Endothelial cell of umbilical vein (primary cell): ENCODE measurements around the gene AGMO. TPM values are rescaled to one million over a fixed set of nuclear protein-coding genes. Genes with fewer than 3 reads are reported as not detected.

Source experiments
- BruUV-seq: library from RNA; stranded (reverse); fragments of 400-500 nt; replicated peaks from 2 replicates; lab custom pipeline; 2021; lab: Mats Ljungman, UMichigan
- CTCF ChIA-PET: fragments of 300-600, 350-600 bp; sonication (Branson Sonifier 250); formaldehyde crosslinking; loops from one replicate; lab custom pipeline; 2021; ENCODE audit warnings: antibody characterized with exemption, inconsistent platforms; lab: Charles Lee
- POLR2A ChIA-PET: fragments of 300-600, 350-600 bp; sonication (Branson Sonifier 250); formaldehyde crosslinking; loops from one replicate; lab custom pipeline; 2021; ENCODE audit warnings: antibody characterized with exemption, inconsistent platforms; lab: Charles Lee
- DNase-seq: peaks from one replicate; pipeline ENCODE4 v3.0.0-alpha.2; 2011; ENCODE audit warnings: low read depth, low spot score
- FAIRE-seq: peaks from 2 replicates; lab custom pipeline; 2011; peaks lifted over from hg19 to GRCh38; lab: Jason Lieb, UNC
- H2AFZ ChIP-seq: 2 replicates; pipeline ENCODE4 v1.6.0; 2012; ENCODE audit warnings: low read depth, low read length, control low read depth, inconsistent platforms
- H3K27ac ChIP-seq: 2 replicates; pipeline ENCODE4 v1.5.1; 2011; ENCODE audit warnings: low read depth, mild to moderate bottlenecking, control low read depth, low read length, moderate library complexity; ENCODE audit not compliant: insufficient read depth
- H3K27me3 ChIP-seq, 2 experiments: 2 replicates each; pipeline versions ENCODE4 v1.6.0 to v1.6.1; 2011; ENCODE audit warnings: low read length in 2 of 2, mixed read lengths in 1 of 2; ENCODE audit not compliant: control insufficient read depth in 2 of 2, insufficient read depth in 2 of 2
- H3K36me3 ChIP-seq, 2 experiments: 2 replicates in 1 of 2; 3 replicates in 1 of 2; pipeline ENCODE4 v1.5.1; 2011; ENCODE audit warnings: low read length in 2 of 2, mild to moderate bottlenecking in 1 of 2, moderate library complexity in 1 of 2; ENCODE audit not compliant: control insufficient read depth in 2 of 2, insufficient read depth in 2 of 2; ENCODE audit errors: extremely low read depth in 1 of 2
- H3K4me1 ChIP-seq: 3 replicates; pipeline ENCODE4 v1.5.1; 2011; ENCODE audit warnings: mild to moderate bottlenecking, low read length; ENCODE audit not compliant: control insufficient read depth, insufficient read depth; ENCODE audit errors: extremely low read depth
- H3K4me2 ChIP-seq: 2 replicates; pipeline ENCODE4 v1.6.1; 2011; ENCODE audit warnings: low read length, control low read depth, mixed read lengths; ENCODE audit not compliant: insufficient read depth
- H3K4me3 ChIP-seq, 3 experiments: fragments of 200-600 bp in 1 of 3; sonication (generic), shearing (Covaris generic) in 1 of 3; replicated peaks in 1 of 3; 2 replicates each; pipeline ENCODE4 v1.5.1; 2011 to 2016; ENCODE audit warnings: control low read depth in 3 of 3, low read length in 3 of 3, mild to moderate bottlenecking in 2 of 3, inconsistent platforms in 1 of 3, low read depth in 1 of 3, moderate library complexity in 1 of 3; ENCODE audit not compliant: insufficient read depth in 1 of 3
- H3K79me2 ChIP-seq: 2 replicates; pipeline ENCODE4 v1.6.0; 2012; ENCODE audit warnings: low read length, inconsistent platforms; ENCODE audit not compliant: control insufficient read depth, insufficient read depth
- H3K9ac ChIP-seq: replicated peaks from 2 replicates; pipeline ENCODE3; 2011; ENCODE audit warnings: low read length, control low read depth; ENCODE audit not compliant: insufficient read depth; ENCODE audit errors: extremely low read depth
- H3K9me1 ChIP-seq: replicated peaks from 3 replicates; pipeline ENCODE4 v1.6.0; 2011; ENCODE audit warnings: mild to moderate bottlenecking, low read length; ENCODE audit not compliant: control insufficient read depth, insufficient read depth; ENCODE audit errors: extremely low read depth
- H3K9me3 ChIP-seq: replicated peaks from 2 replicates; pipeline ENCODE4 v1.5.1; 2012; ENCODE audit warnings: low read length, inconsistent platforms; ENCODE audit not compliant: control insufficient read depth, insufficient read depth
- H4K20me1 ChIP-seq: replicated peaks from 2 replicates; pipeline ENCODE3; 2011; ENCODE audit warnings: mild to moderate bottlenecking, low read length; ENCODE audit not compliant: control insufficient read depth, insufficient read depth; ENCODE audit errors: extremely low read depth
- EZH2 ChIP-seq: IDR thresholded peaks from 2 replicates; pipeline ENCODE4 v1.6.1; 2012; ENCODE audit warnings: borderline replicate concordance, low read depth, mild to moderate bottlenecking, moderate library complexity, low read length, inconsistent platforms; ENCODE audit not compliant: severe bottlenecking
- FOS ChIP-seq: IDR thresholded peaks from 2 replicates; pipeline ENCODE4 v1.6.1; 2011; ENCODE audit warnings: mild to moderate bottlenecking, low read length, moderate library complexity, borderline replicate concordance; ENCODE audit not compliant: insufficient read depth
- GATA2 ChIP-seq: IDR thresholded peaks from 2 replicates; pipeline ENCODE4 v1.7.0; 2011; ENCODE audit warnings: low read depth, mild to moderate bottlenecking, moderate library complexity, mixed read lengths, low read length; ENCODE audit not compliant: insufficient read length, insufficient read depth
- JUN ChIP-seq: IDR thresholded peaks from 2 replicates; pipeline ENCODE4 v1.6.1; 2011; ENCODE audit warnings: borderline replicate concordance, low read depth; ENCODE audit not compliant: insufficient read length, insufficient read depth
- MYC ChIP-seq: IDR thresholded peaks from one replicate; pipeline ENCODE4 v1.6.1; 2011; ENCODE audit warnings: mild to moderate bottlenecking, low read depth, low read length
- POLR2A ChIP-seq: IDR thresholded peaks from 2 replicates; pipeline ENCODE4 v1.6.1; 2012; ENCODE audit warnings: low read depth, mild to moderate bottlenecking, control low read depth, low read length
- POLR2AphosphoS5 ChIP-seq: IDR thresholded peaks from 2 replicates; pipeline ENCODE4 v1.6.1; 2012; ENCODE audit warnings: low read depth, mild to moderate bottlenecking, control low read depth, low read length, moderate library complexity; ENCODE audit not compliant: insufficient read depth
- dilution Hi-C: fragments of 300-500 bp; cut with MboI; formaldehyde crosslinking; loops from one replicate; pipeline ENCODE4 v1.15.0; 2019; ENCODE audit warnings: low sequenced_read_pairs; ENCODE audit not compliant: extremely low pct_ligation_motif_present
- intact Hi-C: fragments of 100-400 bp; cut with micrococcal nuclease; formaldehyde crosslinking; loops from one replicate; pipeline ENCODE4 v1.10.0; 2022
- polyA plus RNA-seq, 4 experiments: library from polyadenylated mRNA; depleted of rRNA in 3 of 4; stranded (reverse) in 3 of 4; unstranded in 1 of 4; fragments of >200 nt; gene quantifications; 2 replicates each; pipeline versions ENCODE4 v1.2.1 to v1.2.3, GENCODE V29; 2011 to 2012; ENCODE audit warnings: missing spikeins in 1 of 4
- total RNA-seq: library from RNA; stranded (reverse); gene quantifications from 2 replicates; pipeline ENCODE4 v1.2.3, GENCODE V29; 2021
- TF ChIP-seq, protein P1 (sequence below), 2 donors: IDR thresholded peaks; 1 replicate in 1 of 2; 2 replicates in 1 of 2; pipeline ENCODE4 v1.5.1; 2011; ENCODE audit warnings: low read length in 2 of 2, mild to moderate bottlenecking in 2 of 2, moderate library complexity in 2 of 2, control low read depth in 1 of 2, inconsistent platforms in 1 of 2, low read depth in 1 of 2; ENCODE audit not compliant: insufficient read depth in 1 of 2; ENCODE audit errors: extremely low read depth in 1 of 2
- TF ChIP-seq, protein P2 (sequence below): IDR thresholded peaks from 2 replicates; pipeline ENCODE4 v1.6.1; 2011; ENCODE audit not compliant: insufficient read depth, insufficient read length

Gene AGMO
- total and polyA plus RNA-seq, 2 donors (not counting 3 experiments of a cell fraction or from before 2014, with no cell fraction given), result 0.23 to 0.40 TPM

DNA sequence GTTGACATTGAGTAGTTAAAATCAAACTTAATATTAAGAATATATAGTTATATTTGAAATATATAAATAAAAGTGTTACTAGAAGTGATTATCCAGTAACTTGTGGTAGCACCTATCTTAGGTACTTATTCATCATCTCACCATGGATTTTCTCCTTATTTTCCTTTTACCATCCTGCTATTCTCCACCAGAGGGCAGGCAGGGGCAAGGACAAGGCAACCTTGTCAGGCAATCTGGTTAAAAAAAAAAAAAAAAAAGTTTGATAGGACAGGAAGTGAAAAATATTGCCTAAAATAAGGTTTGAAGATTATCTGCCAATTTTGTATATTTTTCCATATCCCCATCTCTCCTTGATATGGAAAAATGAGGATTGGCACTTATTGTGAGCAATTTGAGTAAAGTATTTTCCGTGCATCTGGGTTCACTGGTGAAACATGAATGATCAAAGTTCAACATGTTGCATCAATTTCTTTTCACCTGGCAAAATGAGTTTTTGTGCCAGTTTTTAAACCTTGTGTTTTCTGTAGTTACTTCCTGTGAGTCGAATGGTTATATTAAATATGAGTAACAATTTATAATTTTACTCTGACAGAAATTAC is 256.7 kb downstream of the AGMO start:
- Histone ChIP-seq H3K36me3 (no peaks in the 10 kb centered on the region), H3K27me3 (no peaks in the 10 kb centered on the region), H3K79me2 (no peaks in the 10 kb centered on the region), H3K9me3 (no peaks in the 10 kb centered on the region), H3K4me1 (no peaks in the 10 kb centered on the region), H3K9ac (no peak overlapping the region), H4K20me1 (no peaks in the 10 kb centered on the region), H3K27ac (no peak overlapping the region), H3K9me1 (no peaks in the 10 kb centered on the region), H3K4me2 (no peak overlapping the region), H3K4me3 (no peak overlapping the region), H2AFZ (no peak overlapping the region)
- POLR2A ChIA-PET, result no interaction called here
- dilution Hi-C loops, result loop anchor here (25.0 kb wide), 1 partner anchor 407 kb away; no protein-coding TSS in a partner anchor
- FAIRE-seq (peak; percentile 40), DNase-seq (peak; percentile 65)
- no TSS peak for BruUV-seq
- intact Hi-C loops, result loop anchor here (1.0 to 10.0 kb wide), 9 partner anchors 108 to 1260 kb away; partner anchors contain the start of gene MEOX2
- CTCF ChIA-PET, result interaction anchor here (1.5 to 3.6 kb wide), 5 partner anchors 10 to 1260 kb away, joined by 4 to 30 read pairs (median 5); no protein-coding TSS in a partner anchor
- no peak for TF ChIP-seq POLR2A
- TF ChIP-seq, protein P1, sequence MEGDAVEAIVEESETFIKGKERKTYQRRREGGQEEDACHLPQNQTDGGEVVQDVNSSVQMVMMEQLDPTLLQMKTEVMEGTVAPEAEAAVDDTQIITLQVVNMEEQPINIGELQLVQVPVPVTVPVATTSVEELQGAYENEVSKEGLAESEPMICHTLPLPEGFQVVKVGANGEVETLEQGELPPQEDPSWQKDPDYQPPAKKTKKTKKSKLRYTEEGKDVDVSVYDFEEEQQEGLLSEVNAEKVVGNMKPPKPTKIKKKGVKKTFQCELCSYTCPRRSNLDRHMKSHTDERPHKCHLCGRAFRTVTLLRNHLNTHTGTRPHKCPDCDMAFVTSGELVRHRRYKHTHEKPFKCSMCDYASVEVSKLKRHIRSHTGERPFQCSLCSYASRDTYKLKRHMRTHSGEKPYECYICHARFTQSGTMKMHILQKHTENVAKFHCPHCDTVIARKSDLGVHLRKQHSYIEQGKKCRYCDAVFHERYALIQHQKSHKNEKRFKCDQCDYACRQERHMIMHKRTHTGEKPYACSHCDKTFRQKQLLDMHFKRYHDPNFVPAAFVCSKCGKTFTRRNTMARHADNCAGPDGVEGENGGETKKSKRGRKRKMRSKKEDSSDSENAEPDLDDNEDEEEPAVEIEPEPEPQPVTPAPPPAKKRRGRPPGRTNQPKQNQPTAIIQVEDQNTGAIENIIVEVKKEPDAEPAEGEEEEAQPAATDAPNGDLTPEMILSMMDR (IDR thresholded peaks at IDR 0.05; ENCODE audit: extremely low read depth in 1 of 2, insufficient read depth in 1 of 2, low read depth in 1 of 2, low read length in 2 of 2), result peak; percentile 61 to 66

DNA sequence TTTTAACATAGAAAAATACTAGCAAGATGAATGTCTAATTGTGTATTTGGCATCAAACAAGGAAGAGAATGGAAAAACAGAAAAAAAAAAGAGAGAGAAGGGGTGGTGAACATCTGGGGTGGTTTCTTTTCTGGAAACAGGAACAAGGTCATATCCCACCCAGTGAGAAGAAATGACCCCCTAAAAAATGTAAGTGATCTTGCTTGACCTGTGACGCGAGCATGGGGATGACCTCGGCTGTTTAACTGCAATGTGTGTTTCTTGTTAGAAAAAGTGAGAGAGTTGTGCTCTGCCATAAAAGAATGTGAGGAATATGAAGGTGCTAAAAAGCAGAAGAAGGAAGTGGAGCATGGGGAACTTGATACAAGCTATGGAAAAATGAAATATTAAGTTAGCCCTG is 258.5 kb downstream of the AGMO start:
- no peak overlapping the region for H3K4me2 ChIP-seq
- DNase-seq (no peak), FAIRE-seq (no peak)
- H3K27ac ChIP-seq, result no peak overlapping the region
- H3K9me3 ChIP-seq, result no peaks in the 10 kb centered on the region
- no peaks in the 10 kb centered on the region for H3K79me2 ChIP-seq
- H3K4me3 ChIP-seq, result no peak overlapping the region
- H3K27me3 ChIP-seq, result no peaks in the 10 kb centered on the region
- POLR2A ChIA-PET, result no interaction called here
- H3K9me1 ChIP-seq, result no peaks in the 10 kb centered on the region
- no peak for TF ChIP-seq FOS
- TF ChIP-seq, protein P1 (IDR thresholded peaks at IDR 0.05; ENCODE audit: extremely low read depth in 1 of 2, insufficient read depth in 1 of 2, low read depth in 1 of 2, low read length in 2 of 2), result no peak
- no peak for TF ChIP-seq MYC
- no peak for TF ChIP-seq EZH2
- no peak for TF ChIP-seq GATA2
- no peak for TF ChIP-seq POLR2AphosphoS5
- no peak for TF ChIP-seq POLR2A
- TF ChIP-seq, protein P2, sequence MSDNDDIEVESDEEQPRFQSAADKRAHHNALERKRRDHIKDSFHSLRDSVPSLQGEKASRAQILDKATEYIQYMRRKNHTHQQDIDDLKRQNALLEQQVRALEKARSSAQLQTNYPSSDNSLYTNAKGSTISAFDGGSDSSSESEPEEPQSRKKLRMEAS, result no peak
- no peak for TF ChIP-seq JUN
- H3K36me3 ChIP-seq, result no peaks in the 10 kb centered on the region
- H3K4me1 ChIP-seq, result no peaks in the 10 kb centered on the region
- intact Hi-C loops (loop anchor here (10.0 kb wide), 1 partner anchor 1261 kb away; no protein-coding TSS in a partner anchor), dilution Hi-C loops (loop anchor here (25.0 kb wide), 1 partner anchor 409 kb away; no protein-coding TSS in a partner anchor)
- CTCF ChIA-PET, result interaction anchor here (1.0 to 3.6 kb wide), 9 partner anchors 8 to 1261 kb away, joined by 3 to 30 read pairs (median 5); no protein-coding TSS in a partner anchor
- BruUV-seq, result no TSS peak
- no peak overlapping the region for H2AFZ ChIP-seq
- no peak overlapping the region for H3K9ac ChIP-seq
- no peaks in the 10 kb centered on the region for H4K20me1 ChIP-seq
